Effector CD8-positive, alpha-beta T cell (primary cell): ENCODE results near the gene BPIFA2.
"Not testable (repeated sequence)": the region's sequence is repeated elsewhere in the genome, so short reads cannot be mapped to it uniquely, and the experiment has no call there.

ENCODE experiments used
- DNase-seq: peaks from one replicate; lab custom pipeline; 2025; lab: John Stamatoyannopoulos, UW

Gene BPIFA2

DNA sequence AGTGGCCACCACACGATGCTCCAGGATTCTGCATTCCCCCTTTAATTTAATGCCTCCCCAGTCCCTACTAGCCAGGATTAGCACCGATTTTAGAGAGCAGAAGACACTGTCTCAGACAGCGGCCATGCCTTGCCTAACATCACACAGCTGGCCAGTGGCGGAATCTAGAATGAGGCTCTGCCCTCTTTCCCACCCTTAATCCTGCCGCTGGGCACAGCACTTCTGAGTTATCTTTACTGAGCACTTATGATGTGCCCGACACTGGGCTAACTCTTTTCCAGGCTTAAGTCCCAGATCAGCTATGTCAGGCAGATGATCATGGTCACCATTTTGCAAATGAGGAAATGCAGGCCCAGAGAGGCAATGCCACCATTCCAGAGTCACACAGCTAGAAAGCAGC lies 5.6 kb upstream of the BPIFA2 start:
- no peak for DNase-seq

DNA sequence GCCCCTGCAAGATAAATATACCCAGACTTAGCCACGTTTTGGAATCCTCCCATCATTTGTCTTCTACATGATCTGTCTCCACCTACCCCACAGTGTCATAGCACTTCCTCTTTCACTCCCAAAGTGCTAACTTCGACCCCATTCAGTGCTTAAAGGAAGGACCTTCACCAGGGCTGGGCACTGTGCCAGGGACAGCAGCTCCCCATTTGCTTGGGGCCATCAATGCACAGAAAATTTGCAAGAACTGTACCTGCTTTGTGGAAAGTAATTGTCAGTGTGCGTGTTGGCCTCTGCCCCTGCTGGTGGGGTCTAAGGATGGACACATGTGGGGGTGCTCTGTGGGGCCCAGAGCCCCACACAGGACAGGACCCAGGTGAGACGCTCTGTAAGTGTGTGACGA lies 5.2 kb upstream of the BPIFA2 start:
- no peak for DNase-seq

DNA sequence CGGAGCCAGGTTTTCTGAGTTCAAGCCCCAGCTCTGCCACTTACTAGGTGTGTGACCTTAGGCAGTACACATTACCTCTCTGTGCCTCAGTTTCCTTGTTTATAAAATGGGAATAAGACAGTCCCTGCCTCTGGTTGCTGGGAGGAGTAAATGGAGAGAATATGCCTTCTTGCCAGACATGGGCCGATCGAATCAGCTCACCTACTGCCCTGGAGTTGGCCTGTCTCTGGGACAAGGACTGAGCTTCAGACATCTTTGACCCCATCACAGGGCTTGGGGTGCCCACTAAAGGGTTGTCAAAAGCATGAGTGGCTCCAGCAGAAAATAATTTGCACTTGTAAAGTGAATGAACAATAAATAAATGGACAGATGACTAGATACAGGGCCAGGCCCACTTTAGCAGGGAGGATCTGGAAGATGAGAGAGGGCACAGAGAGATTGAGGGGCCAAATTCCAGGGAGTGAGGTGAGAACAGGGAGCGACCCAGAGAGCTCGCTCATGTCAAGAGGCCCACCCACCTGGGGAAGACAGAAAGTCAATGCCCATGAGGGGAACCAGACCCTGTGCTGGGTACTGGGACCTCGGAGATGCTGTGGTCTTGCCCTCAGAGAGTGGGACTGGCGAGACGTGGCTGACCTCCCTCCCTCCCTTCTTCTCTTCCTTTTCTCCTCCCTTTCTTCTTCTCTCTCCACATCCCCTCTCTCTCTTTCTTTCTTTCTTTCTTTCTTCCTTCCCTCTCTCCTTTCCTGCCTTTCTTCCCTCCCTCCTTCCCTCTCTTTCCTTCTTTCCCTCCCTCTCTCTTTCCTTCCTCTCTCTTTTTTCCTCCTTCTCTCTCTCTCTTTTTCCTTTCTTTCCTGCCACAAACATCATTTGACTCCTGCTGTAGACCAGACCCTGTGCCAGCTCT lies 3.9 kb upstream of the BPIFA2 start:
- no peak for DNase-seq

DNA sequence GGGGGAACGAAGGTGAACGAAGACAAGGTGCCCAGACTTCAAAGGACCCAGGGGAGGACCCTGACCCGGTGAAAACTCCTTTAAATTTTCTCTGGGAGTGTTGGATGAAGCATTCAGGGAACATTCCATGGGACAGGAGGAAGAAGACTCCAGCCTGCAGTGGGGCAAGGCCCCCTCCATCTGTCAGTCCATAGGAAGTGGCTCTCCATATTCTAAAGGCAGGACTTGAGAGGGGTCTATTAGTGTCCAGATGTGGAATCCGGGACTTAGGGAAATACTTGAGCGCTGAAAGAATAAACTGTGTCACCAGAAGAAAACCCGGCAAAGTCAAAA lies 3.2 kb upstream of the BPIFA2 start:
- DNase-seq = no peak

DNA sequence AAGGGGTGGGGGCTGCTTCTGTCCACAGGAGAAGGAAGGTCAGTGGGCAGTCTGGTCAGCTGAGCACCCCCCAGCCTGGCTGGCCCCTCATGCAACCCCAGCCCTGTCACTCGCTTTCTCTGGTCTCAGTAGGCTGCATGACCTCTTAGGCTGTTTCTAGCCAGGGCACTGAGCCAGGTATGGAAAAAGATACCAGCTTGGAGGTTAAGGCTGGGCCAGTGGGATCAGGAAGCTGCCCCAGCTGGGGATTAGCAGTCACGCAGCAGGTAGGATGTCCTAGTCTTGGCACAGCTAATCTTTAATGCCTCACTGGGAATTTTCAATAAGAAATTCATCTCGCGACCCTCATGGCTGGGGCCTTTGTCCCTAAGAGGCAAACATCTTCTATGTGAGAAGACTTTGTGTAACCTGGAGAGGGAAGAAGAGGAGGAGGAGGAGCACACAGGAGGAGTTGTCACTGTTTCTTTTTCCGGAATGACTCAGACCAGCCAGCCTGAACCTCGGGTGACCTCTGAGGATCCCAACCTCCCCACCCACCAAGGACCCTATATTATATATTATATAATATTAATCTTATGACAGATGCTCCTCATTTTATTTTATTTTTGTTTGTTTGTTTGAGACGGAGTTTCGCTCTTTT lies 2.4 kb upstream of the BPIFA2 start:
- no peak for DNase-seq

DNA sequence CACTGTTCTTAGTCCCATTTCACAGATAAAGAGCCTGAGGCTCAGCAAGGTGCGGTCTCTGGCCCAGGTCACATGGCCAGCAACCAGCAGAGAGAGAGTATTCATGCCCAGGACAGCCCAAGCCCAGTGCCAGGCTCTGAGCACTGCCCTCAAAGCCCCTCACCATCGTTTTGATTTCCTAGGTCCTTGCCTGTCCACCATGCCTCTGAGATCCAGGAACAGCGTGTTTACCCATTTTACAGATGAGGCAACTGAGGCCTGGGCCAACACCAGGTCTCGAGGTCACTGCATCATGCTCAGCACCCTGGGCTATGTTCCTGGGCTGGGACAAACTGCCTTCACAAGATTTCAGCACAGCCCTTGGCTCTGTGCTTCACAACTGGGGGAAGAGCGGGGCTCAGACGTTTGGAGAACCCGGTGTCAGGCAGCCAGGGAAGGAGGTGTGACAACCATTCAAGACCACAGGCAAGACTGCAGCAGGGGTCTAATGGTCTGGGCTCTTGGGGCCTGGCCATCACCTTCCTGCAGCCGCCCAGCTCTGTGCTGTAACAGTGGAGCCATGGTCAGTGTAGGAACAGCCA lies 1.3 kb upstream of the BPIFA2 start:
- no peak for DNase-seq

DNA sequence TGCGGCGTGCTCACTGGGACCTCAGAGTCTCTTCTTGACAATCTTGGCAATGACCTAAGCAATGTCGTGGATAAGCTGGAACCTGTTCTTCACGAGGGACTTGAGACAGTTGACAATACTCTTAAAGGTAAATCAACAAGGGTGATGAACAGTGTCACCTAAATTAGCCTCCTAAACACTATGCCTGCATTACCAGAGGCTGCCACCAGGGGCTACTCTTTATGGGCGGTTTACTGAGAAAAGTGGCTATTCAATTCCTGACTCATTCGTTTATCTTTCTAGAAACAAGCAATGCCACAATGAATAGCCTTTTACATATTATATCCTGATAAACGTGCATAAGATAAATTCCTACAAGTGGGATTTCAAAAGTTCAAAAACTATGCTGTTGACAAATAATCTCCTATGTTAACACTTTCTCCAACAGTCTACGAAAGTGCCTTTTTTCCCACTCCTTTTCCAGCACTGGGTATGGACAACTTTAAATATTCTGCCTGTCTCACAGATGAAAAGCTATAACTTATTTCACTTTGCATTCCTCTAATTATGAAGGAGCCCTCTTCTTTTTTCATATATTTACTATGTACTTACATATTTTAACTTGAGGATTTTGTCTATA lies 1.3 kb downstream of the BPIFA2 start:
- no peak for DNase-seq

DNA sequence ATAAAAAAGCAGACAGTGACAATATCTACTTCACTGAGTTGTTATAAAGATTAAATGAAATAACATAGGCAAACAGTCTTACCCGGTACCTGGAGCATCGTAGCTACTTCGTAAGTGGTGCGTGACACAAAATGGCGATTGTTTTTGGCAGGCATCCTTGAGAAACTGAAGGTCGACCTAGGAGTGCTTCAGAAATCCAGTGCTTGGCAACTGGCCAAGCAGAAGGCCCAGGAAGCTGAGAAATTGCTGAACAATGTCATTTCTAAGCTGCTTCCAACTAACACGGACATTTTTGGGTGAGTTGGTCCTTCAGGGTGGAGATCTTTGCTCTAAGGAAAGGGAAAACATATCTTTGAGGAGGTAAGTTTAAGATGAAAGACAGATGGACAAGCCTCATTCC lies 4.8 kb downstream of the BPIFA2 start:
- no peak for DNase-seq

DNA sequence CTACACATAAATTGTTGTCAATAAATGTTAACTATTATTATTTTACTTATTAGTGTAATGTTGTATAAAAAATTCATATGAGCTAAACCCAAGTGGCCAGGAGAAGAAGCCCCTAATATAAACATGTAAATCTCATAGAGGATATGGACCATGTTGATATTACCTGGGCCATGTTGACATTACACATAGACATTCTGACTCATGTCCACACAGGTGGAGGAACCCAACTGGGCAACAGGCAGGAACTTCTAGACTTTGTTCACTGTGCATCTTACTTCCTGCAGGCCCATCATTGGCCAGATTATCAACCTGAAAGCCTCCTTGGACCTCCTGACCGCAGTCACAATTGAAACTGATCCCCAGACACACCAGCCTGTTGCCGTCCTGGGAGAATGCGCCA lies 7.2 kb downstream of the BPIFA2 start:
- no peak for DNase-seq

DNA sequence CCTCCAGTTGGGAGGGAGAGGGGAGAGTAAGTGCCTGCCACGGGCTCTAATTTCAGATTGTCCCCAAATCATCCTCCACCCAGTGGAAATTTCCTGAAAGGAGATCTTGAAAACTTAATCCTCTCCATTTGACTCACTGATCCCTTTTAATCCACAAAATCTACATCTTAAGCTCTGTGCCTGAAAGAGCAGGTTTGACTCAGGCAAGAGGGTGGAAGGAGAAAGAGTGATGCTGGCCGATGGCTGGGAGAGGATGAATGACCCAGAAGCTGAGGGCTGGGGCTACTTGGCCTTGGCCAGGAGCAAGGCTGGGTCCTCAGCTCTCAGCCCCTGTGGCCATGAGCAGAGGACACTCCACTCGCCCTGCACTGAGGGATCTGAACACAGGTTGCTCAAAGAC lies 8.1 kb downstream of the BPIFA2 start:
- DNase-seq = no peak

DNA sequence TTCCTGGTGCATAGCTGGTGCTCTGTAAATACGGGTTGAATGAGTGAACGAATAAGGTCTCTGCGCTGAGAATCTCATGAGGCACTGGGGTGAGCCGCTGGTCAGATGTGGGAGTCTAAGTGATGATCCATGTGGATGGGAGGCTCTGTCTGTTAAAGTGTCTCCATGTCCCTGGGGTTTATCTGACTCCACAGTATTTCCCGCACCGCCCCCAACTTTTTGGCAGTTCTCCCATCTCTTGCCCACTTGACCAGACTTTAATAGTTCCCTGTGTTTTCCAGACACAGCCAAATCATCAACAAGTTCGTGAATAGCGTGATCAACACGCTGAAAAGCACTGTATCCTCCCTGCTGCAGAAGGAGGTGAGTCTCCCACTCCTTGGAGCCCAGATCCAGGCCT lies 9.9 kb downstream of the BPIFA2 start:
- DNase-seq = no peak

DNA sequence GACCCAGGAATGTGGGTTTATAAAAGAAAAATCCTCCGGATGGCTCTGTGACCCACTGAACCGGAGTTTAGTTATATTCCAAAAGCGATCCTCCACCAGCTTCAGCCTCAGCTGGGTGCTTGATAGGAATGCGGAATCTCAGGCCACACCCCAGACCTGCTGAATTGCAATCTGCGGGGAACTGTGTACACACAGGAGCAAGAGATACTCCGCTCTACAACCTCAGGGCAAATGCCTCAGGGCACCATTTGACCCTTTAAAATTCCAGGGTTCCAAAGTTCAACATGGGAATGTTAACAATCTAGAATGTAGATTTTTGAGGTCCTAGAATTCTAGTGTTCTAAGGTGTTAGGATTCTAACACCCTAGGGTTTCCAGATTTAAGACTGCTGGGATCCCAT lies 10.8 kb downstream of the BPIFA2 start:
- no peak for DNase-seq

DNA sequence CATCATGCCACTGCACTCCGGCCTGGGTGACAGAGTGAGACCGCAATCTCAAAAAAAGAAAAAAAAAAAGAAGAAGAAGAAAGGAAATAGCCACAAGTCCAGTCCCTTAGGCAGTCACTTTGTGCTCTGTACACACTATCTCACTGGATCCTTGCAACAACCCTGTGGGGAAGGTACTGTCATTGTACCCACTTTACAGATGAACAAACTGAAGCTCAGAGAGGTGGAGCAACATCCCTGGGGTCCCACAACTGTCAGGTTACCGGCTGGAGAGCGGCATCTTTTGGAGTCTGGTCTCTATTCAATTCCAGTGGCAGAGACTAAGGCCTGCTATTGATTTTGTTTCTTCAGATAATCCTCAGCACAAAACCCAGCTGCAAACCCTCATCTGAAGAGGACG lies 12.2 kb downstream of the BPIFA2 start:
- no peak for DNase-seq

DNA sequence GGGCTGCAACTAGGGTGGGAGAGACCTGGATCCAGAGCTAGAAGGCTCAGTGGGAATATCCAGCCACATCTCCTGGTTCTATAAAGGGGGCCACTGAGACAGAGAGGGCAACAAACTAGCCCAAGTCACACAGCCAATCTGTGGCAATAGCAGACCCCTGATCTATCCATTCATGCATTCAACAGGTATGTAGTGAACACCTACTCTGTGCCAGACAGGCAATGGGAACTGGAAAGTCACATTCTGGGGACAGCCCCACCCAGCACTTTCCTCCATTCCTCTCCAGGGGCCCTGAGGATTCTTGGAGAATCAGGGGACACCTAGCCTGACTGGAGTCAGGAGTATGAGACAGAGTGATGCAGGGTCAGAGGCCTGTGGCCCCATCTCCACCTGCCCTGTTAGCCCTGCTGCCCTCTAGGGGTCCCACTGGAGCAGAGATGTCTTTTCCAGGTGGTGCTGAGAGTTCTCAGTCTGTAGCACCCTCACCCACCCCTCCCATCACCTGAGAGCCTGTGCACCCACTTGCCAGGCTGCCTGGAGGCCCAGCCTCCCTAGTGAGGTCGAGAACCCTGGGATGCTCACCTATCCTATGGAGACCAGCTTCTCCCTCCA lies 13.6 kb downstream of the BPIFA2 start:
- DNase-seq = no peak

DNA sequence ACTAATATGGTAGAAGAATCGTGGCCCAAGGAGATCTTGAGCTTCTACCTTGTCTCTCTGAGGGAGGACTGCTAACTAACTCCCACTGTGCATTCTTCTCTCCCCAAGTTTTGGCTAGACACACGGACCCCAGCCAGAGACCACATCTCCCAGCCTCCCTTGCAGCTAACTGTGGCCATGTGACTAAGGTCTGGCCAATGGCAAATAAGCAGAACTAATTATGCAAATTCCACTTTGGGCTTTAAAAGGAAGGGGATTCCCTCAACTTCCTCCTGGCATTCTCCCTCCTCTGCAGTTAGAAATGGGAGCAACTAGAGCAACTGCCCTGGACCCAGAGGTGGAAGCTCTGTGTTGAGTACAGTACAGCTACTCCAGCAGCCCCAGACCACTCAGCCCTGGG lies 15.4 kb downstream of the BPIFA2 start:
- DNase-seq = no peak

DNA sequence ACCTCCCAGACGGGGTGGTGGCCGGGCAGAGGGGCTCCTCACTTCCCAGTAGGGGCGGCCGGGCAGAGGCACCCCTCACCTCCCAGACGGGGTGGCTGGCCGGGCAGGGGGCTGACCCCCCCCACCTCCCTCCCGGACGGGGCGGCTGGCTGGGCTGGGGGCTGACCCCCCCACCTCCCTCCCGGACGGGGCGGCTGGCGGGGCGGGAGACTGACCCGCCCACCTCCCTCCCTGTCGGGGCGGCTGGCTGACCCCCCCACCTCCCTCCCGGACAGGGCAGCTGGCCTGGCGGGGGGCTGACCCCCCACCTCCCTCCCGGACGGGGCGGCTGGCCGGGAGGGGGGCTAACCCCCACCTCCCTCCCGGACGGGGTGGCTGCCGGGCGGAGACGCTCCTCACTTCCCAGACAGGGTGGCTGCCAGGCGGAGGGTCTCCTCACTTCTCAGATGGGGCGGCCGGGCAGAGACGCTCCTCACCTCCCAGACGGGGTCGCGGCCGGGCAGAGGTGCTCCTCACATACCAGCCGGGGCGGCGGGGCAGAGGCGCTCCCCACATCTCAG lies 17.2 kb downstream of the BPIFA2 start:
- DNase-seq = not testable (repeated sequence)

DNA sequence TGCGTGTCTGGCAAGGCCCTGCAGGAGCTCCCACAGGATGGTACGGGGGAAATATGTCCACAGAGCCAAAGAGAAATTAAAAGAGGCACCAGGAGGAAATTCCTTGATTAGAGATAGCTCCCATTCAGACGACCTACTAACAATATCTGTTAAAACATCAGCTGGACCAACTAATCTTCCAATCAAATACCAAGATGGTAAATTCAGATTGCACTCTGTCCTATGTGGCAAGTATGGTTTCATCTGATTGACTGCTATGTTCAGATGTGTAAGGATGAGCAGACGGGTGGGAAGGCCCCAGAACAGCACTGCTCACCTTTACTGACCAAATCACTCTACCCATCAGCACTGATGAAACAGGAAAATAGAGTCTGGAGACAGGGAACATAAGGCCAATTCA lies 19.5 kb downstream of the BPIFA2 start:
- no peak for DNase-seq

DNA sequence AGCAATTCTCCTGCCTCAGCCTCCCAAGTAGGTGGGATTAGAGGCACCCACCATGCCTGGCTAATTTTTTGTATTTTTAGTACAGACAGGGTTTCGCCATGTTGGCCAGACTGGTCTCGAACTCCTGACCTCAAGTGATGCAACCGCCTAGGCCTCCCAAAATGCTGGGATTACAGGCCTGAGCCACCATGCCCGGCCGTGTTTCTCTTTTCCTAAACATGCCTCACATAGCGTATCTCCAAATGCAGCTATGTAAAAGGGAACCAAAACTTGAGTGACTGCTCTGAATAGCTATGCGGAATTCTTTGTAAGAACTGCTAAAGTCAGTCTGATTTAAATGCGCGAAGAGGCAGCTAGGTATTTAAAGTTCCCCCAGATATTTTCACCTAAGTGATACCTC lies 20.5 kb downstream of the BPIFA2 start:
- no peak for DNase-seq

DNA sequence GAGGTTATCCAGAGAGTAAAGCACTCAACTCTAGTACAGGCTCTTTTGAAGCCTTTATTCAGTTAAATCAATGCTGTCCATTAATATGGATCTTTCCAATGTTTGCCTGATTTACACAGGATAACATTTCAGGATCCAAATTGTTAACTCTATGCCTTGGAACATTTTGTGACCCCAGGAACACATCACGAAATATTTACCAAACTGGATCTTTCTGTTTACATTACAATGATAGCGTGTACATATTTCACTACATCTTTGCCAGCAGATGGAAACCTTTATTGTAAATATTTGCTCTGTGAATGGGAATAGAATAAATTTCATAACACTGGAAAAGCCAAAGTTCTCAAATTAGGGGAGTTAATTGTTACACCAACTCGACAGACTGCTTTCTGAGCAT lies 23.5 kb downstream of the BPIFA2 start:
- DNase-seq = no peak

DNA sequence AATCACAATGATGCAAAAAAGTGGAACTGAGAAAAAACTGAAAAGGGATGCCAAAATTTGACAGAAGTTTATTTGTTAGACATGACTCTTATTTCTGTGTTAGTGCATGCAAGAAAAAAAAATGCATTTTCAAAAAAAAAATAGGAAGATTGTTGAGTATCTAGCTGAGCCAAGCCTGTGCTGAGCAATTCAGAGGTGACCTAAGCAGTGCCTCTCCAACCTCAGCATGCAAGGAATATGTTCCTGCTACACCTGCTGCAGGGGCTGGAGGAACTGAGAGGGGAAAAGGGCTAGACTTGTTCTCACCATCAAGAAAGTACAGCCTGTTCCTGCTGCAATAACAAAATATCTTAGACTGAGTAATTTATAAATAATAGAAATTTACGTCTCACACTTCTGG lies 24.0 kb downstream of the BPIFA2 start:
- DNase-seq = no peak

DNA sequence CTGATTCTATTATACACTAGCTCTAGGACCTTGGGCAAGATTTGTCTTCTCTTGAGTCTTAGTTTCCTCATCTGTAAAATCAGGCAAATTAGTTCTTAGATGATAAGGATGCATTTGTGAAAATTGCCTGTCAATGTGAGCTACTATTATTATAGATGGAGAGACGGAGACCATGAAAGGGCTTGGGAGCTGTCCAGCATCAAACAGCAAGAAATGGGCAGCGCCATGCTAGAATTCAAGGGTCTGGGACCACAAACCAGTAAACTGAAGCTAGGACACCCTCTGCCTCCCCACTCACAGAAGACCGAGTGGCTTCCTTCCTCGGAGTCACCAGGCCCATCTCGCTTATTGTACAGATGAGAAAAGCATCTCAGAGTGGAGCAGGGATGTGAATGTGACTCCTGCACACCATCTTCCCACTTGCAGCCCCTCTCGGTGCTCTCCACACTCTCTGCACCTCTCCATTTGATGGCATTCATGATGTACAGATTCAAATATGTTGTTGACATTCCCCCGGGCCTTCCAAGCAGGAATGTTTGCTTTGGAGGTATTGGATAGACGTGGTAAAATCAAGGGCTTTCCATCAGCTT lies 25.0 kb downstream of the BPIFA2 start:
- no peak for DNase-seq

DNA sequence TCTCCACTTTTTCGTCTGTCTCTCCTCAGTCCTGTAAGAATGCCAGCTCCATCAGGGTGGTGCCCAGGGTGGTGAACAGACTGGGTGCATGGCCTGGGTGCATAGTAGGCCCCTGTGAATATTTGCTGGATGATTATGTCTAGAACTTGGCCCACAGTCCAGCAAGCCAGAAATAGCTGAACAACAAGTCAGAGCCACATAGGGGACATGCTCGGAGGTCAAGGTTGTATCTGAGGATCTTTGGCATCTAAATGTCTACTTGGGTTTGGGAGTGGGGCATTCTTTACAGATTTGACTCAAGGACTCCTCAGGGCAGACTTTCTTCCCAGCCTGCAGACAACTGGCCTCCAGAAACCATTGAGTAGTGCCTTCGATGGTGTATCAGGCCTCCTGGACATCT lies 31.1 kb downstream of the BPIFA2 start:
- DNase-seq = no peak
